ENCODE results near the gene ADGRA3.

Gene ADGRA3

DNA sequence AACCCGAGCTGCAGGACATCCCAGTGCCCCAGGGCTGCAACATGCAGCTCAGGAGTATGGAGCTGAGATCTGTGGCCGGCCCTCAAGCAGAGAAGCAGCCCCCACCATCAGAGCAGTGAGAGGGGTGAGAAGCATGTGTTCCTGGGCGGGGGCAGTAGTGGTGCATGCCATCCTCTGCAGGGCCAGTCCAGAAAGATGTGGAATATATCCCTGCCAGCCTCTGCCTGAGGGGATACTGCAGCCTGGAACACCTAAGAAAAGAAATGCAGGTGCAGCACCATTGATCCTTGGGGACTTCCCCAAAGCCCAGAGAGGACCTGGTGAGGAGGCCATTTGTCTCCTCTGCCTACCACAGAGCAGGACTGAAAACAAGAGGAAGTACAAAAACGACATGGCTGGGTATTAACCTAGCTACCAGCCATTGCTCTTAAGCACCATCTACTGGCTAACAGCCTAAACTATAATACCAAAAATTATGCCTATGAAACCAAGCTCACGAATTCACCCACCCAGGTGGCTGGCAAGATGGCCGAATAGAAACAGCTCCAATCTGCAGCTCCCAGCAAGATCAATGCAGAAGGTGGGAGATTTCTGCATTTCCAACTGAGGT lies 158.8 kb downstream of the ADGRA3 start:
- TF ChIP-seq, protein P1, sequence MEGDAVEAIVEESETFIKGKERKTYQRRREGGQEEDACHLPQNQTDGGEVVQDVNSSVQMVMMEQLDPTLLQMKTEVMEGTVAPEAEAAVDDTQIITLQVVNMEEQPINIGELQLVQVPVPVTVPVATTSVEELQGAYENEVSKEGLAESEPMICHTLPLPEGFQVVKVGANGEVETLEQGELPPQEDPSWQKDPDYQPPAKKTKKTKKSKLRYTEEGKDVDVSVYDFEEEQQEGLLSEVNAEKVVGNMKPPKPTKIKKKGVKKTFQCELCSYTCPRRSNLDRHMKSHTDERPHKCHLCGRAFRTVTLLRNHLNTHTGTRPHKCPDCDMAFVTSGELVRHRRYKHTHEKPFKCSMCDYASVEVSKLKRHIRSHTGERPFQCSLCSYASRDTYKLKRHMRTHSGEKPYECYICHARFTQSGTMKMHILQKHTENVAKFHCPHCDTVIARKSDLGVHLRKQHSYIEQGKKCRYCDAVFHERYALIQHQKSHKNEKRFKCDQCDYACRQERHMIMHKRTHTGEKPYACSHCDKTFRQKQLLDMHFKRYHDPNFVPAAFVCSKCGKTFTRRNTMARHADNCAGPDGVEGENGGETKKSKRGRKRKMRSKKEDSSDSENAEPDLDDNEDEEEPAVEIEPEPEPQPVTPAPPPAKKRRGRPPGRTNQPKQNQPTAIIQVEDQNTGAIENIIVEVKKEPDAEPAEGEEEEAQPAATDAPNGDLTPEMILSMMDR (IDR thresholded peaks at IDR 0.05; ENCODE audit: extremely low read depth, insufficient read depth, missing control alignments), result peak; percentile 1
- in situ Hi-C loops (cut with MboI; ENCODE audit: low pct_unique_long_range_greater_than_20kb, low sequenced_read_pairs, unreplicated experiment), result no loop called here
- peak; percentile 10 for DNase-seq (ENCODE audit: low spot score)

- TF ChIP-seq, protein P1 (IDR thresholded peaks at IDR 0.05; ENCODE audit: extremely low read depth, insufficient read depth, missing control alignments), result no peak
- in situ Hi-C loops (cut with MboI; ENCODE audit: low pct_unique_long_range_greater_than_20kb, low sequenced_read_pairs, unreplicated experiment), result no loop called here
- no peak for DNase-seq (ENCODE audit: low spot score)
Observed at GRCh38 chr4:22348410-22348809, 167.5 kb downstream of the ADGRA3 start.

- in situ Hi-C loops (cut with MboI; ENCODE audit: low pct_unique_long_range_greater_than_20kb, low sequenced_read_pairs, unreplicated experiment), result no loop called here
- TF ChIP-seq, protein P1 (IDR thresholded peaks at IDR 0.05; ENCODE audit: extremely low read depth, insufficient read depth, missing control alignments), result no peak
- no peak for DNase-seq (ENCODE audit: low spot score)
Observed at GRCh38 chr4:22345678-22346077, 170.2 kb downstream of the ADGRA3 start.

- in situ Hi-C loops (cut with MboI; ENCODE audit: low pct_unique_long_range_greater_than_20kb, low sequenced_read_pairs, unreplicated experiment), result no loop called here
- DNase-seq (ENCODE audit: low spot score), result no peak
Observed at GRCh38 chr4:22345055-22345454, 170.8 kb downstream of the ADGRA3 start.

DNA sequence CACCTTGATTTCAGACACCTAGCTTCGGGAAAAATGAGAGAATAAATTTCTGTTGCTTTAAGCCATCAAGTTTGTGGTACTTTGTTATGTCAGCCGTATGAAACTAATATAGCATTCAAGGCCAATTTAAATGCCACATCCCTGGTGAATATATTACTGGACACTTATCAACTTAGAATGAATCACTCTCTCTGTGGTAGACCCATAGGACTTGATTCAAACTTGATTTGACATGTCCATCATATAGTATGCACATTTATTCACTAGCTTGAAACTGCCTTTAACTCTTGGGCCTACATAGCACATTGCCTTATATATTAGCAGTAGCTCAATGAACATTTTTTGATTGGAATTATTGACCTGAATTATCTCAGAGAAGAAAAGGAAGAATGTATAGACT lies 172.3 kb downstream of the ADGRA3 start:
- TF ChIP-seq, protein P1 (IDR thresholded peaks at IDR 0.05; ENCODE audit: extremely low read depth, insufficient read depth, missing control alignments), result no peak
- in situ Hi-C loops (cut with MboI; ENCODE audit: low pct_unique_long_range_greater_than_20kb, low sequenced_read_pairs, unreplicated experiment), result no loop called here
- DNase-seq (ENCODE audit: low spot score), result no peak

More at GRCh38 chr4:22345055-22345454, 170.8 kb downstream of the ADGRA3 start:
- TF ChIP-seq, protein P1 (IDR thresholded peaks at IDR 0.05; ENCODE audit: extremely low read depth, insufficient read depth, missing control alignments), result no peak

DNA sequence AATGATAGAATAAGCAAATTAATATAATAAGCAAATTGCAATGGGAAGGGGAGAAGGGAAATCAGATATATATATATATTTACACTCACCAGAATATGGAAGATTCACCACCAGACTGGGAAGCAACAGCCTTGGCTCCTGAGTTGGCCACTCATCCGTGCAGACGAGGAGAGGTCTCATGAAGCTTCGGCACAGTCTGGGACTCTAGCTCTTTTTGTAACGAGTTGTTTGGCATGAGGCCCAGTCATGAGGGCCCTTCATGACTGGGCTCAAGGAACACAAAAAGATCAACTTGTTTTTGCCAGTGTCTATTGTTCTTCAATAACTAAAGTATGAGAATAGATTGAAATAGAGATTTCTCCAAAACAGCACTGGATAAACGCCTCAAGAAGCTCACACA lies 176.4 kb downstream of the ADGRA3 start:
- no peak for DNase-seq (ENCODE audit: low spot score)
- in situ Hi-C loops (cut with MboI; ENCODE audit: low pct_unique_long_range_greater_than_20kb, low sequenced_read_pairs, unreplicated experiment), result no loop called here
- TF ChIP-seq, protein P1 (IDR thresholded peaks at IDR 0.05; ENCODE audit: extremely low read depth, insufficient read depth, missing control alignments), result no peak

All from GM13977 (cell line).